ENCODE data around the gene TNS3.

The TNS3 gene

GRCh38 chr7:47239931-47240421 is 341.9 kb downstream of the TNS3 start:
- Histone ChIP-seq H3K4me1 (ENCODE audit: control insufficient read depth, low read depth, low read length) (no peaks in the 10 kb centered on the region), H3K9ac (ENCODE audit: low read length) (no peak overlapping the region), H3K27me3 (ENCODE audit: control insufficient read depth, insufficient read depth, low read length) (no peaks in the 10 kb centered on the region), H3K36me3 (ENCODE audit: control insufficient read depth, low read depth, low read length) (no peaks in the 10 kb centered on the region), H3K4me3 (ENCODE audit: low read length) (no peak overlapping the region), H3K27ac (ENCODE audit: low read length) (no peak overlapping the region), H3K9me3 (ENCODE audit: control insufficient read depth, low read depth, low read length) (no peaks in the 10 kb centered on the region)

- Histone ChIP-seq H3K27ac (ENCODE audit: low read length) (no peak overlapping the region), H3K27me3 (ENCODE audit: control insufficient read depth, insufficient read depth, low read length) (no peaks in the 10 kb centered on the region), H3K4me1 (ENCODE audit: control insufficient read depth, low read depth, low read length) (no peaks in the 10 kb centered on the region), H3K36me3 (ENCODE audit: control insufficient read depth, low read depth, low read length) (no peaks in the 10 kb centered on the region), H3K9ac (ENCODE audit: low read length) (no peak overlapping the region), H3K4me3 (ENCODE audit: low read length) (no peak overlapping the region), H3K9me3 (ENCODE audit: control insufficient read depth, low read depth, low read length) (no peaks in the 10 kb centered on the region)
Observed at GRCh38 chr7:47239034-47239433, 342.9 kb downstream of the TNS3 start.

GRCh38 chr7:47236480-47237129 is 345.3 kb downstream of the TNS3 start:
- H3K27ac ChIP-seq (ENCODE audit: low read length): no peak overlapping the region
- H3K9ac ChIP-seq (ENCODE audit: low read length): no peak overlapping the region
- no peaks in the 10 kb centered on the region for H3K9me3 ChIP-seq (ENCODE audit: control insufficient read depth, low read depth, low read length)
- no peaks in the 10 kb centered on the region for H3K4me1 ChIP-seq (ENCODE audit: control insufficient read depth, low read depth, low read length)
- H3K27me3 ChIP-seq (ENCODE audit: control insufficient read depth, insufficient read depth, low read length): no peaks in the 10 kb centered on the region
- H3K36me3 ChIP-seq (ENCODE audit: control insufficient read depth, low read depth, low read length): no peaks in the 10 kb centered on the region
- H3K4me3 ChIP-seq (ENCODE audit: low read length): no peak overlapping the region

GRCh38 chr7:47233996-47234395 is 347.9 kb downstream of the TNS3 start:
- Histone ChIP-seq H3K9me3 (ENCODE audit: control insufficient read depth, low read depth, low read length) (no peaks in the 10 kb centered on the region), H3K27ac (ENCODE audit: low read length) (no peak overlapping the region), H3K4me3 (ENCODE audit: low read length) (no peak overlapping the region), H3K9ac (ENCODE audit: low read length) (no peak overlapping the region), H3K36me3 (ENCODE audit: control insufficient read depth, low read depth, low read length) (no peaks in the 10 kb centered on the region), H3K4me1 (ENCODE audit: control insufficient read depth, low read depth, low read length) (no peaks in the 10 kb centered on the region), H3K27me3 (ENCODE audit: control insufficient read depth, insufficient read depth, low read length) (no peaks in the 10 kb centered on the region)

- no peaks in the 10 kb centered on the region for H3K4me1 ChIP-seq (ENCODE audit: control insufficient read depth, low read depth, low read length)
- no peak overlapping the region for H3K4me3 ChIP-seq (ENCODE audit: low read length)
- H3K9me3 ChIP-seq (ENCODE audit: control insufficient read depth, low read depth, low read length): no peaks in the 10 kb centered on the region
- H3K9ac ChIP-seq (ENCODE audit: low read length): no peak overlapping the region
- no peak overlapping the region for H3K27ac ChIP-seq (ENCODE audit: low read length)
- H3K36me3 ChIP-seq (ENCODE audit: control insufficient read depth, low read depth, low read length): no peaks in the 10 kb centered on the region
- H3K27me3 ChIP-seq (ENCODE audit: control insufficient read depth, insufficient read depth, low read length): no peaks in the 10 kb centered on the region
Observed at GRCh38 chr7:47232751-47233412, 349.0 kb downstream of the TNS3 start.

- H3K27me3 ChIP-seq (ENCODE audit: control insufficient read depth, insufficient read depth, low read length): no peaks in the 10 kb centered on the region
- H3K9me3 ChIP-seq (ENCODE audit: control insufficient read depth, low read depth, low read length): no peaks in the 10 kb centered on the region
- H3K9ac ChIP-seq (ENCODE audit: low read length): no peak overlapping the region
- H3K27ac ChIP-seq (ENCODE audit: low read length): no peak overlapping the region
- no peak overlapping the region for H3K4me3 ChIP-seq (ENCODE audit: low read length)
- no peaks in the 10 kb centered on the region for H3K36me3 ChIP-seq (ENCODE audit: control insufficient read depth, low read depth, low read length)
- H3K4me1 ChIP-seq (ENCODE audit: control insufficient read depth, low read depth, low read length): no peaks in the 10 kb centered on the region
Observed at GRCh38 chr7:47231627-47232026, 350.3 kb downstream of the TNS3 start.

GRCh38 chr7:47231032-47231431 is 350.9 kb downstream of the TNS3 start:
- Histone ChIP-seq H3K36me3 (ENCODE audit: control insufficient read depth, low read depth, low read length) (no peaks in the 10 kb centered on the region), H3K9me3 (ENCODE audit: control insufficient read depth, low read depth, low read length) (no peaks in the 10 kb centered on the region), H3K4me1 (ENCODE audit: control insufficient read depth, low read depth, low read length) (no peaks in the 10 kb centered on the region), H3K4me3 (ENCODE audit: low read length) (no peak overlapping the region), H3K27ac (ENCODE audit: low read length) (no peak overlapping the region), H3K27me3 (ENCODE audit: control insufficient read depth, insufficient read depth, low read length) (no peaks in the 10 kb centered on the region), H3K9ac (ENCODE audit: low read length) (no peak overlapping the region)

GRCh38 chr7:47228386-47229014 is 353.4 kb downstream of the TNS3 start:
- H3K4me1 ChIP-seq (ENCODE audit: control insufficient read depth, low read depth, low read length): no peaks in the 10 kb centered on the region

GRCh38 chr7:47227762-47228177 is 354.1 kb downstream of the TNS3 start:
- Histone ChIP-seq H3K4me1 (ENCODE audit: control insufficient read depth, low read depth, low read length) (no peaks in the 10 kb centered on the region), H3K27ac (ENCODE audit: low read length) (no peak overlapping the region), H3K27me3 (ENCODE audit: control insufficient read depth, insufficient read depth, low read length) (no peaks in the 10 kb centered on the region), H3K4me3 (ENCODE audit: low read length) (no peak overlapping the region), H3K36me3 (ENCODE audit: control insufficient read depth, low read depth, low read length) (no peaks in the 10 kb centered on the region), H3K9ac (ENCODE audit: low read length) (no peak overlapping the region), H3K9me3 (ENCODE audit: control insufficient read depth, low read depth, low read length) (no peaks in the 10 kb centered on the region)

More at GRCh38 chr7:47228386-47229014, 353.4 kb downstream of the TNS3 start:
- Histone ChIP-seq H3K36me3 (ENCODE audit: control insufficient read depth, low read depth, low read length) (no peaks in the 10 kb centered on the region), H3K4me3 (ENCODE audit: low read length) (no peak overlapping the region), H3K9ac (ENCODE audit: low read length) (no peak overlapping the region), H3K9me3 (ENCODE audit: control insufficient read depth, low read depth, low read length) (no peaks in the 10 kb centered on the region), H3K27ac (ENCODE audit: low read length) (no peak overlapping the region), H3K27me3 (ENCODE audit: control insufficient read depth, insufficient read depth, low read length) (no peaks in the 10 kb centered on the region)

GRCh38 chr7:47226696-47227095 is 355.2 kb downstream of the TNS3 start:
- Histone ChIP-seq H3K9ac (ENCODE audit: low read length) (no peak overlapping the region), H3K9me3 (ENCODE audit: control insufficient read depth, low read depth, low read length) (no peaks in the 10 kb centered on the region), H3K4me1 (ENCODE audit: control insufficient read depth, low read depth, low read length) (no peaks in the 10 kb centered on the region), H3K36me3 (ENCODE audit: control insufficient read depth, low read depth, low read length) (no peaks in the 10 kb centered on the region), H3K27me3 (ENCODE audit: control insufficient read depth, insufficient read depth, low read length) (no peaks in the 10 kb centered on the region), H3K27ac (ENCODE audit: low read length) (no peak overlapping the region), H3K4me3 (ENCODE audit: low read length) (no peak overlapping the region)

GRCh38 chr7:47225387-47226131 is 356.4 kb downstream of the TNS3 start:
- H3K4me1 ChIP-seq (ENCODE audit: control insufficient read depth, low read depth, low read length): no peaks in the 10 kb centered on the region
- H3K4me3 ChIP-seq (ENCODE audit: low read length): no peak overlapping the region
- no peak overlapping the region for H3K27ac ChIP-seq (ENCODE audit: low read length)
- H3K27me3 ChIP-seq (ENCODE audit: control insufficient read depth, insufficient read depth, low read length): no peaks in the 10 kb centered on the region
- no peaks in the 10 kb centered on the region for H3K36me3 ChIP-seq (ENCODE audit: control insufficient read depth, low read depth, low read length)
- H3K9me3 ChIP-seq (ENCODE audit: control insufficient read depth, low read depth, low read length): no peaks in the 10 kb centered on the region
- no peak overlapping the region for H3K9ac ChIP-seq (ENCODE audit: low read length)
